ENCODE measurements around the gene SCFD2. TPM values are rescaled to one million over a fixed set of nuclear protein-coding genes. Genes with fewer than 3 reads are reported as not detected.

The SCFD2 gene
- total RNA-seq, 1 donor = 24.2 TPM

DNA sequence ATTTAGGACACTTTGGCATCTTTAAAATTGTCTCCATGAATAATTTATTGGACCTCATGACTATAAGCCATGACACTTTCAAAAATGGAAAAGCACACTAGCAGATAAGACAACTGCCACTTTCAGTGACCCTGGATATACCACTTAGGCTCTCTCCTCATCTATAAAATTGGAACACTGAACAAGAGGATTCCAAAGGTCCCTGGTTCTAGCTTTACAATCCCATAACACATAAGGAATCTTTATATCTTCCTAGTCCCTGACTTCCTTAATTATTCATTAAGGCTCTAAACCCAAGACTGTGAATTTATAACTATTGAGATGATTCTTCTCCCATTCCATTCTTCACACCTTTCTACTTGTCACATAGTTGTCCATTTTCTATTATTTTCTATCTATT lies 190.2 kb downstream of the SCFD2 start:
- H3K9me3 ChIP-seq (ENCODE audit: low read depth, low read length) = no peaks in the 10 kb centered on the region
- no peaks in the 10 kb centered on the region for H3K27me3 ChIP-seq (ENCODE audit: insufficient read depth, low read length)
- no peaks in the 10 kb centered on the region for H4K20me1 ChIP-seq (ENCODE audit: insufficient read depth, low read length)
- H2AFZ ChIP-seq (ENCODE audit: low read length) = no peak overlapping the region
- H3K4me3 ChIP-seq (ENCODE audit: insufficient read depth, low read length) = no peak overlapping the region
- H3K36me3 ChIP-seq (ENCODE audit: insufficient read depth, low read length) = no peaks in the 10 kb centered on the region
- TF ChIP-seq CTCF (IDR thresholded peaks at IDR 0.05; ENCODE audit: extremely low read depth, low read depth, low read length) = no peak
- no peak overlapping the region for H3K27ac ChIP-seq (ENCODE audit: low read depth, low read length)
- DNase-seq (ENCODE audit: insufficient read length, low spot score, missing footprints) = no peak
- no peaks in the 10 kb centered on the region for H3K4me1 ChIP-seq (ENCODE audit: insufficient read depth, low read length)
- no peaks in the 10 kb centered on the region for H3K79me2 ChIP-seq (ENCODE audit: insufficient read depth, low read length)
- H3K4me2 ChIP-seq (ENCODE audit: insufficient read depth, low read length) = no peak overlapping the region

DNA sequence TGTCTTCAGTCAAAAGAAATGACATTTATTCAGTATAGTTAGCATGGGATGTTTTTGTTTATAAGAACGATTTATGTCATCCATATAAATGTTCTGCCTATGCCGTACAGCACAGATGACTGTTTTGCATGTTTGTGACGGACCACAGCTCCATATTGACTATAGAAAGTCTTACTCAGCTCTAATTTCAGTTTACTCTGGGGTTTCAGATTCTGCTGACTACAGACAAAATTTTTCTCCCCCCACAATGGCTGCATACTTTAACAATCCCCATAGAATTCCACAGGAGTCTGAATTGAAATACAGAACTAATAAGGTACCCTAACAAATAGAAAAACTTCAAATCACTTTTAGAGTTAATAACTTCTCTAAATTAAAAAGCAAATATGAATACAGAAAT lies 191.0 kb downstream of the SCFD2 start:
- Histone ChIP-seq H3K4me2 (ENCODE audit: insufficient read depth, low read length) (no peak overlapping the region), H3K79me2 (ENCODE audit: insufficient read depth, low read length) (no peaks in the 10 kb centered on the region), H3K4me1 (ENCODE audit: insufficient read depth, low read length) (no peaks in the 10 kb centered on the region), H4K20me1 (ENCODE audit: insufficient read depth, low read length) (no peaks in the 10 kb centered on the region), H3K27ac (ENCODE audit: low read depth, low read length) (no peak overlapping the region), H3K36me3 (ENCODE audit: insufficient read depth, low read length) (no peaks in the 10 kb centered on the region), H3K27me3 (ENCODE audit: insufficient read depth, low read length) (no peaks in the 10 kb centered on the region), H3K4me3 (ENCODE audit: insufficient read depth, low read length) (no peak overlapping the region), H3K9me3 (ENCODE audit: low read depth, low read length) (no peaks in the 10 kb centered on the region), H2AFZ (ENCODE audit: low read length) (no peak overlapping the region)
- TF ChIP-seq CTCF (IDR thresholded peaks at IDR 0.05; ENCODE audit: extremely low read depth, low read depth, low read length) = no peak
- no peak for DNase-seq (ENCODE audit: insufficient read length, low spot score, missing footprints)

DNA sequence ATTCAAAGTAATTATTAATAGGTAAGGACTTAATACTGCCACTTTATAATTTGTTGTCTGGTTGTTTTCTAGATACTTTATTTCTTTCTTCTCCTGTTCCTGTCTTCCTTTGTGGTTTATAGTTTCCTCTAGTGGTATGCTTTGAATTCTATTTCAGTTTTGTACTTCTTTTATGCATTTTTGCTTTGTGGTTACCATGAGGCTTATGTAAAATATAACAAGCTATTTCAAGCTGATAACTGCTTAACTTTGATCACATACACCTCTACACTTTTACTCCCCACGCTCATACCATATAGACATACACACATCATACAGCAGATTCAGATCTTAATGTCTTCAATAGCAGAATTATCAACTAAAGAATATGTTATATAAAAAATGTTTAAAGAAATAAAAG lies 192.3 kb downstream of the SCFD2 start:
- H4K20me1 ChIP-seq (ENCODE audit: insufficient read depth, low read length) = no peaks in the 10 kb centered on the region
- H3K27me3 ChIP-seq (ENCODE audit: insufficient read depth, low read length) = no peaks in the 10 kb centered on the region
- no peaks in the 10 kb centered on the region for H3K9me3 ChIP-seq (ENCODE audit: low read depth, low read length)
- no peak for DNase-seq (ENCODE audit: insufficient read length, low spot score, missing footprints)
- no peaks in the 10 kb centered on the region for H3K79me2 ChIP-seq (ENCODE audit: insufficient read depth, low read length)
- H3K36me3 ChIP-seq (ENCODE audit: insufficient read depth, low read length) = no peaks in the 10 kb centered on the region
- H2AFZ ChIP-seq (ENCODE audit: low read length) = no peak overlapping the region
- no peak overlapping the region for H3K4me3 ChIP-seq (ENCODE audit: insufficient read depth, low read length)
- H3K27ac ChIP-seq (ENCODE audit: low read depth, low read length) = no peak overlapping the region
- H3K4me1 ChIP-seq (ENCODE audit: insufficient read depth, low read length) = no peaks in the 10 kb centered on the region
- TF ChIP-seq CTCF (IDR thresholded peaks at IDR 0.05; ENCODE audit: extremely low read depth, low read depth, low read length) = no peak
- H3K4me2 ChIP-seq (ENCODE audit: insufficient read depth, low read length) = no peak overlapping the region

- Histone ChIP-seq H3K27ac (ENCODE audit: low read depth, low read length) (no peak overlapping the region), H3K9me3 (ENCODE audit: low read depth, low read length) (no peaks in the 10 kb centered on the region), H3K79me2 (ENCODE audit: insufficient read depth, low read length) (no peaks in the 10 kb centered on the region), H4K20me1 (ENCODE audit: insufficient read depth, low read length) (no peaks in the 10 kb centered on the region), H3K27me3 (ENCODE audit: insufficient read depth, low read length) (no peaks in the 10 kb centered on the region), H2AFZ (ENCODE audit: low read length) (no peak overlapping the region), H3K36me3 (ENCODE audit: insufficient read depth, low read length) (no peaks in the 10 kb centered on the region), H3K4me1 (ENCODE audit: insufficient read depth, low read length) (no peaks in the 10 kb centered on the region), H3K4me3 (ENCODE audit: insufficient read depth, low read length) (no peak overlapping the region), H3K4me2 (ENCODE audit: insufficient read depth, low read length) (no peak overlapping the region)
- DNase-seq (ENCODE audit: insufficient read length, low spot score, missing footprints) = no peak
- TF ChIP-seq CTCF (IDR thresholded peaks at IDR 0.05; ENCODE audit: extremely low read depth, low read depth, low read length) = no peak
Observed at GRCh38 chr4:53171797-53172196, 194.1 kb downstream of the SCFD2 start.

Data from osteoblast (primary cell).